Dermis blood vessel endothelial cell (primary cell): ENCODE results near the gene SERPINA12. TPM values are rescaled to one million over a fixed set of nuclear protein-coding genes. Genes with fewer than 3 reads are reported as not detected.
"Not testable (repeated sequence)": the region's sequence is repeated elsewhere in the genome, so short reads cannot be mapped to it uniquely, and the experiment has no call there.

Experiments
- DNase-seq: peaks from one replicate; pipeline ENCODE4 v3.0.0; 2010
- total RNA-seq: library from RNA; depleted of rRNA; stranded (reverse); fragments of >200 nt; gene quantifications from 2 replicates; pipeline ENCODE4 v1.2.3, GENCODE V29; 2014

SERPINA12 gene
- total RNA-seq, 1 donor from 2014 or later, result not detected

DNA sequence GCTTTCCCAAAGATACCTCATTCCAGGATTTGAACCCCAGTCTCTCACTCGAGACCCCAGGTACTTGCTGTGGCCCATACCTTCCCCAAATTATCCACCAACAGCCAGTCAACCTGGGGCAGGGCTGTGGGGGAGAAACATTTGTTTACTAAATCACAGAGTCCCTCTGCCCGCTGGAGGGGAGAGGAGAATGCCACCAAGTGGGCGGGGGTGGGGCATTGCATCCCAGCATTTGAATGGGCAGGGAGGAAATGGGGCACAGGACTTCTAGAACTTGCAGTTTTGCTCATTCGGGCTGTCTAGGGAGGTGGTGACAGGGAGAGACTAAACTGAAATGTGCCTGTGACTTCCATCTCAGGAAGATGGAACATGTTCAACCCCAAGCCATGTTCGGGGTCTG, 22.4 kb downstream of the SERPINA12 start:
- DNase-seq, result no peak

DNA sequence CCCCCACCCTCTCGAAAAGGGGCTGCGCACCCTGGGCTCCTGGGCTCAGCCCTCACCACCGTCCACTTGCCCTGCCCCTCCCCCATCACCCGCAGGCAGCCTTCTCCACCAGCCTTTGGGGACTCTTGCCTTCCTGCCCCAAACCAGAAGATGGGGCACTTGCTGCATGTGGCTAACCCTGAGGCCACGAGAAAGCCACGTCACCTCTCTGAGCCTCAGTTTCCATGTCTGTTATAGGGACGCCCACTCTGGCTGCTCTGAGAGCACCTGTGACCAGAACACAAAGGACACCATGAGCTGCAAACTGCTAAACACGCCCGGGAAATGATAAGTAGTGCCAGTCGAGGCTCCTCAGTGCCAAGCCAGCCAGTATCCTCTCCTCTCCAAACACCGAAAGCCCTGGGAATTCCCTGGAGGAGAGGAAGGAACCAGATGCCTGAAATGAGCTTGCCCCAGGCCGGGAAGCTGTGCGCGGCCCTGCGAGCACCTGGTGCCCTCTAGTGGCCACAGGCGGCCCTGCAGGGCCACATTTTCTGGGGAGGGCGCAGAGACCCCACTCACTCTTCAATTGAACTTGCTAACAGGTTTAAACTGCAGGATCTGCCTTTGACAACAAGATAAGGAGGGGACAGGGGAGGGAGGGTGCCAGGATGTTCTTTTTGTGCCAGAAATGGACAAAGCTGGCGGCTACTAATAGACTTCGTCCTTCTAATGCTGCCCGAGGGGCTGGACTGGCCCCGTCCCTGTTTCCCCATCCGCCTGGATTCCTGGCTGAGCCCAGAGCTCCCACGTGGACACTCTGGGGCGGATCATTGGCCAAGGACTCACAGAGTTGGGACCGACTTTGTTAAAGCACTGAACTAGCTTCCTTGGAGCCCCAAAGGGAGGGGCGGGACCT, 23.1 kb downstream of the SERPINA12 start:
- peak; percentile 60 for DNase-seq

DNA sequence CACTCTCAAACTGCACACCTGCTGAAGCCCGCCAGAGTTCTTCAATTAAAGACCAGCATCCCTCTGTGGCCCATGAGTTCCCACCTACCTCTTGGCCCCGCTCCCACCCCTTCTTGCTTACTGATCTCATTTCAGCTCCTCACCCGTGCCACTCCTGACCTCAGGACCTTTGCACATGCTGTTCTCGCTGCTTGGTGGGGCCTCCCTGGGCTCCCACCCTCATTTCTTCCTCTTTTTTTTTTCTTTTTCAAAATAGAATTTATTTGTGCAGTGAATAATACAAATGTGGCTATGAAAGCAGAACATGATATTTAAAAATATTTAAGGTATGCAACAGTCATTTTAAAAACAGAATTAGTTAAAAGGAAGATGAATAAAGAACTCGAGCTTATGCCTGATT, 24.8 kb downstream of the SERPINA12 start:
- no peak for DNase-seq

GRCh38 chr14:94483729-94484275, 25.5 kb downstream of the SERPINA12 start:
- DNase-seq, result no peak

GRCh38 chr14:94483071-94483451, 26.2 kb downstream of the SERPINA12 start:
- no peak for DNase-seq

- DNase-seq, result not testable (repeated sequence)
Observed at GRCh38 chr14:94482132-94483070, 26.9 kb downstream of the SERPINA12 start.

- DNase-seq, result no peak
Observed at GRCh38 chr14:94481468-94482131, 27.7 kb downstream of the SERPINA12 start.

- DNase-seq, result no peak
Observed at GRCh38 chr14:94480809-94481208, 28.5 kb downstream of the SERPINA12 start.

GRCh38 chr14:94478420-94478819, 30.8 kb downstream of the SERPINA12 start:
- no peak for DNase-seq

GRCh38 chr14:94476023-94476422, 33.2 kb downstream of the SERPINA12 start, which contains the start of gene SERPINA9:
TSS of gene SERPINA9 (minus strand) at chr14:94476197. CDS start at chr14:94469840, 6,357 bp downstream.
- DNase-seq, result no peak

DNA sequence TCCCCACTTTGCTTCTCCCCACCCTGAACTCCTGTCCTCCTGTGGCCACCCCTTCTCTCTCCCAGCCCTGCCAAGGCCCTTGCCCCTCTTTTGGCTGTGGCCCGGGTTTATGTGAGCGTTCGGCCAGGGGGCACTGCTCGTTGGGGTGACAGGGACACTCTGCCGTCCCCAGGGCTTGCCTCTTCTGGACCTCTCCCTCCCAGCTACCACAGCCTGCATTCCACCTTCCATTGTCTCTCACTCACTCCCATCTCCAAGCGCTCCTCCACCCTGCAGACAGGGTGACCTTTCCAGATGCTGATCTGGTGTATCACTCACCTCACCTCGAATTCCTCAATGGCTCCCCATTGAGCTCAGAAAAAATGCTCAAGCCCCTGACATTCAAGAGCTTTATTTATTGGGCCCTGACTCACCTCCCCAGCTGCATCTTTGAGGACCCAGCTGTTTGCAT, 34.7 kb downstream of the SERPINA12 start:
- no peak for DNase-seq

DNA sequence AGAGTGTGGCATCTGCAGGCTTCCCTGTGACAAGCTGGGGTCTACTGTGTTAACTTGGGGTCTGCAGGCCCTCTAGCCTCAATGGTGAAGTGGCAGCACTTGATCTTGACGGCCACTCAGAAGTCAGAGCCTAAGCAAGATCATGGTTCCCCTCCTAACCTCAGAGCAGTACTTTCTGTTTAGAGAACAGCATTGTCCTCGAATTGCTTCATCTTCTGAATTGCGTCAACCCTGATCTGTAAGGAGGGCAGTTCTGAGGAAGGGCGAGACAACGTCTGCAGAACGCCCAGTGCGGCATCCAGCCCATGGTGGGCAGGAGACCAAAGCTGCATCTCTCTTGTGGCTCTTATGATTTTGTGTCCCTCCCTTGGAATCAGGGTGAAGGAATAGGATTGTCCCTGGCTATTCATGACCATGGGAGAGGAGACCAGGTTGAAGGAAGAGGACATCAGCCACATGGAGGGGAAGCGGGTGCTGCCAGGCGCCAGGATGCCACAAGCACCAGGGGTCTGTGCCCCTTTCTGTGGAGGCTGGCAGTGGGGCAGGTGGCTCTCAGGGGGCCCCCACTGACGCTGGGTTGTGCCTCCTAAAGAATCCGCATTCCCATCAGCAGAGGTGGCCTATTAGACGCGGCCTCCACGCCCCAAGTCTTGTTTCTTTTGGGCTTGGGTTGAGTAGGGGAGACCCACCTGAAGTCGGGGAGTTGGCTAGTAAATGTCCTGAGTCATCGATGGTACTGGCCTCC, 35.4 kb downstream of the SERPINA12 start:
- DNase-seq, result no peak

DNA sequence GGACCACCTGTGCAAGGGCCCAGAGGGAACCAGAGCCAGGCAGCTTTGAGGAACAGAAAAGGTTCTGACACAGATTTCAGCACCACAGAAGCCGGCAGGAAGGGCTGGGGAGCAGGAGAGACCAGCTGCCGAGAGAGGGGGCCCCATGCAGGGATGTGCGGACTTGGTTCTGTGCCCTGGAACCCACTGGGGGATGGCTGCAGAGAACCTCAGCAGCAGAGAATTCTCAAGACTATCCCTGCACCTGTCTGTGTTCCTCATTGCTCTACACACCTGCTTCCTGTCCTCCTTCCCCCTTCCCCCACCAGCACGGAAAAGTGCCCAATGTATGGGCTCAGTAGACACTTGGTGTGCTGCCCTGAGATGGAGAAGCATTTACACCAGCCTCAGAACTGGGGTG, 36.4 kb downstream of the SERPINA12 start:
- DNase-seq, result no peak

DNA sequence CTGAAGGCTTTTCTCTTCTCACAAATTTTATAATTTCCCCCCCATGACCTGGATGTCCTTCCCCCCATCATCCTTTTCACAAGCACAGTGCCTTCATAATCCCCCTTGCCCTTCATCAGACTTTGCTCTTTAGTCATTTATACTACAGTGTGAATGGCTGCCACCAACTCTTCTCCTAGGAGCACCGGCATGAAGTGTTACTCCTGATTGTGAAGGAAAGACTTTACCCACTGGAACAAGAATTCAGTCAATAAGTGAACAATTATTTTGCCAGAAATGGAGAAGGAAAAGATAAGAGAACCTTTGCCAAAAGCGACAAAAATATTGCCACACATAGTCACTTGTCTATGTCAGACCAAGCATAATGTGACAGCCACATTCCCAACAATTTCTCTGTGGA, 38.2 kb downstream of the SERPINA12 start:
- no peak for DNase-seq

DNA sequence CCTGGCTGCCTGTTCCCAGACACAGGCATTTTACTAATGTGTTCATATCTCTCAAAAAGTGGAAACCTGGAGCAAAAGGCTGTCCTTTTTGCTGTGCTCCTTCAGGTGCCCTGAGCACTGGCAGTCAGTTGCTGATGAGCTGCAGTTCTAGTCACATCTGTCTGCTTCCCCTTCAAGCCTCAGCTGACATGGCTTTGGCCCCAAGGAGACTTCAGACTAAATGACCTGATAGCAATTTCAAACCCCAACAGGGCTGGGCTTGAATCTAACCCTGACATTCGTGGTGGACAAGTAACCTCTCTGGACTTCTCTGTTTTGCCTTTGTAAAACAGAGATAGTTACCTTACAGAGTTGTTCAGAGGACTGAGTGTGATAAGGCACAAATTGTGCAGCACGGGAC, 39.0 kb downstream of the SERPINA12 start:
- no peak for DNase-seq

- no peak for DNase-seq
Observed at GRCh38 chr14:94469261-94469660, 40.0 kb downstream of the SERPINA12 start.

- DNase-seq, result no peak
Observed at GRCh38 chr14:94467728-94468520, 41.3 kb downstream of the SERPINA12 start.

DNA sequence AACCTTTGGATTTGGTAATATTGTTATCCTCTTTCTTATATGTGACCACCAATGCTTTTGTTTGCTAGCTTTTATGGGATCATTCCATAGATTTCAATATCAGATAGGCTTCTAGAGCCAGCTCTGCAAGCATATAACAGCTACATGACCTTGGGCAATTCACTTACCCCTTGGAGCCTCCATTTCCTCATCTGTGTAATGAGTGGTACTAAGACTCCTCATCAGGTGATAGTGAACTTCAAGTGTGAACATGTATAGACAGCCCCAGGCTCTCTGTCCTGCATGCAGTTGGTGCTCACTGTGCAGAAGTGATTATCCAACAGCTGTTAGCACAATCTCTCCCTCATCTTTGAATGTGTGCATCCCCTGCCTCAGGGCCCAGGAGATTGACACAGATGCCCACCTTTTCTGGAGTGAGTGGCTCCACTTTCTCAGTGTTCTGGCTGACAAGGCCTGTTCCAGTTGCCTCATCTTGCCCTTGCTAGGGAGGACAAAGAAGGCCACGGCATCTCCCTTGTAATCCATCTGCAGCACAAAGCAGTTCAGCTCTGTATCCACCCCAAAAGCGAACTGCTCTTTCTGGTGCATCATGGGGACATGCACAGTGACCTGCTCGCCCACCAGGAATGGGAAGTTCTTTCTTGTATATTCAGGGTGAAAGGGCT, 42.4 kb downstream of the SERPINA12 start:
- no peak for DNase-seq

GRCh38 chr14:94465042-94465441, 44.2 kb downstream of the SERPINA12 start:
- DNase-seq, result no peak

DNA sequence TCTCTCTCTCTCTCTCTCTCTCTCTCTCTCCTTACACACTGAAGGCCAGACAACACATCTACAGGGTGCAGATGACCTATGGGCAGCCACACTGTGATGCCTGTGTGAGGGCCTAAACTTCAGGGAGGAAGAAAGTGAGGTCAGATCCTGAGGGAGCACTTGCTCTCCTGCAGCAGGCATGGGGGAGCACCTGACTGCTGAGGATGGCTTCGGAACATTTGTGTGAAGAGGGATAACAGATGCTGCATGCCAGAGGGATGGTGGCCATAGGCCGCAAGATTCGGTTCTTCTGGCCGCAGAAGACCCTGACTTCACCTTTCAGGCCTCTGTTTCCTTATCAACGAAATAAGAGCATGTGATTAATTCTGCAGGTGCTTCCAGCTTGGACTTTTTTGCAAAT, 45.0 kb downstream of the SERPINA12 start:
- DNase-seq, result no peak
